Measurements from ENCODE around the gene FXR2.
A peak's percentile ranks its signal among the peaks of the same experiment; 100 is the strongest.

Gene FXR2

GRCh38 chr17:7583253-7584109, 31.2 kb downstream of the FXR2 start, which contains the start of gene MPDU1:
TSS of gene MPDU1 (plus strand) at chr17:7583852. CDS start at chr17:7583863, 11 bp downstream.
- no peaks in the 10 kb centered on the region for H3K27me3 Mint-ChIP-seq
- peaks cover 8% of the 10 kb centered on the region for H3K36me3 Mint-ChIP-seq
- peaks cover 60% of the 10 kb centered on the region for H3K4me1 Mint-ChIP-seq
- H3K27ac Mint-ChIP-seq, result peak within 1 kb of the TSS; percentile 100
- peak within 1 kb of the TSS; percentile 97 for H3K4me3 Mint-ChIP-seq
- H3K9me3 Mint-ChIP-seq, result no peaks in the 10 kb centered on the region

- Mint-ChIP-seq H3K27ac (peak overlapping the region; percentile 100), H3K4me1 (peaks cover 68% of the 10 kb centered on the region), H3K4me3 (peak overlapping the region; percentile 54), H3K9me3 (no peaks in the 10 kb centered on the region), H3K27me3 (no peaks in the 10 kb centered on the region), H3K36me3 (peaks cover 15% of the 10 kb centered on the region)
These were observed 32.1 kb downstream of the FXR2 start for GRCh38 chr17:7582396-7583252.

GRCh38 chr17:7580604-7581575, 33.8 kb downstream of the FXR2 start:
- peaks cover 23% of the 10 kb centered on the region for H3K36me3 Mint-ChIP-seq
- peak overlapping the region; percentile 9 for H3K4me3 Mint-ChIP-seq
- no peaks in the 10 kb centered on the region for H3K27me3 Mint-ChIP-seq
- H3K27ac Mint-ChIP-seq, result peak overlapping the region; percentile 32
- peaks cover 83% of the 10 kb centered on the region for H3K4me1 Mint-ChIP-seq
- no peaks in the 10 kb centered on the region for H3K9me3 Mint-ChIP-seq

- Mint-ChIP-seq H3K4me3 (peak overlapping the region; percentile 81), H3K9me3 (no peaks in the 10 kb centered on the region), H3K4me1 (peaks cover 82% of the 10 kb centered on the region), H3K27ac (peak overlapping the region; percentile 95), H3K36me3 (peaks cover 24% of the 10 kb centered on the region), H3K27me3 (no peaks in the 10 kb centered on the region)
These were observed 34.7 kb downstream of the FXR2 start for GRCh38 chr17:7579834-7580603.

GRCh38 chr17:7579001-7579833, 35.5 kb downstream of the FXR2 start, which contains the start of gene CD68:
TSS of gene CD68 (plus strand) at chr17:7579638. CDS start at chr17:7579678, 40 bp downstream.
- Mint-ChIP-seq H3K27ac (peak within 1 kb of the TSS; percentile 95), H3K4me3 (peak within 1 kb of the TSS; percentile 81), H3K9me3 (no peaks in the 10 kb centered on the region), H3K36me3 (peaks cover 30% of the 10 kb centered on the region), H3K27me3 (no peaks in the 10 kb centered on the region), H3K4me1 (peaks cover 80% of the 10 kb centered on the region)

GRCh38 chr17:7577327-7578199, 37.1 kb downstream of the FXR2 start:
- peak overlapping the region; percentile 98 for H3K4me3 Mint-ChIP-seq
- H3K27me3 Mint-ChIP-seq, result no peaks in the 10 kb centered on the region
- peaks cover 36% of the 10 kb centered on the region for H3K36me3 Mint-ChIP-seq
- peaks cover 74% of the 10 kb centered on the region for H3K4me1 Mint-ChIP-seq
- peak overlapping the region; percentile 100 for H3K27ac Mint-ChIP-seq
- no peaks in the 10 kb centered on the region for H3K9me3 Mint-ChIP-seq

- Mint-ChIP-seq H3K36me3 (peaks cover 37% of the 10 kb centered on the region), H3K27me3 (no peaks in the 10 kb centered on the region), H3K9me3 (no peaks in the 10 kb centered on the region), H3K4me3 (peak overlapping the region; percentile 98), H3K4me1 (peaks cover 74% of the 10 kb centered on the region), H3K27ac (peak overlapping the region; percentile 100)
These were observed 38.2 kb downstream of the FXR2 start for GRCh38 chr17:7576432-7576937.

GRCh38 chr17:7575959-7576358, 38.7 kb downstream of the FXR2 start:
- peak overlapping the region; percentile 98 for H3K4me3 Mint-ChIP-seq
- H3K4me1 Mint-ChIP-seq, result peaks cover 74% of the 10 kb centered on the region
- no peaks in the 10 kb centered on the region for H3K9me3 Mint-ChIP-seq
- peaks cover 40% of the 10 kb centered on the region for H3K36me3 Mint-ChIP-seq
- H3K27ac Mint-ChIP-seq, result peak overlapping the region; percentile 100
- no peaks in the 10 kb centered on the region for H3K27me3 Mint-ChIP-seq

- Mint-ChIP-seq H3K36me3 (peaks cover 40% of the 10 kb centered on the region), H3K4me1 (peaks cover 69% of the 10 kb centered on the region), H3K27me3 (no peaks in the 10 kb centered on the region), H3K4me3 (peak overlapping the region; percentile 98), H3K27ac (peak overlapping the region; percentile 100), H3K9me3 (no peaks in the 10 kb centered on the region)
These were observed 39.2 kb downstream of the FXR2 start for GRCh38 chr17:7575481-7575883.

GRCh38 chr17:7574176-7574953, 40.3 kb downstream of the FXR2 start:
- Mint-ChIP-seq H3K27ac (peak overlapping the region; percentile 100), H3K36me3 (peaks cover 42% of the 10 kb centered on the region), H3K4me1 (peaks cover 58% of the 10 kb centered on the region), H3K27me3 (no peaks in the 10 kb centered on the region), H3K4me3 (peak overlapping the region; percentile 98), H3K9me3 (no peaks in the 10 kb centered on the region)

- peak overlapping the region; percentile 100 for H3K27ac Mint-ChIP-seq
These were observed 41.2 kb downstream of the FXR2 start for GRCh38 chr17:7573324-7574080.

More at GRCh38 chr17:7573324-7574080, 41.2 kb downstream of the FXR2 start:
- H3K36me3 Mint-ChIP-seq, result peaks cover 40% of the 10 kb centered on the region
- H3K4me1 Mint-ChIP-seq, result peaks cover 49% of the 10 kb centered on the region
- H3K9me3 Mint-ChIP-seq, result no peaks in the 10 kb centered on the region
- H3K4me3 Mint-ChIP-seq, result peak overlapping the region; percentile 98
- H3K27me3 Mint-ChIP-seq, result no peaks in the 10 kb centered on the region
